KMS-11 (cell line): ENCODE data around the gene RAPGEF5.

Experiments
- H2AFZ ChIP-seq: fragments of 200-600 bp; sonication (generic); 2 replicates; pipeline ENCODE4 v1.6.1; 2016; ENCODE audit warnings: antibody characterized with exemption, mixed run types, low read depth
- H3K27ac ChIP-seq: fragments of 200-600 bp; sonication (generic); 2 replicates; pipeline ENCODE4 v1.6.1; 2016; ENCODE audit warnings: mild to moderate bottlenecking, mixed run types
- H3K27me3 ChIP-seq: fragments of 200-600 bp; sonication (generic); 2 replicates; pipeline ENCODE4 v1.6.1; 2017; ENCODE audit warnings: mild to moderate bottlenecking, low read depth, mixed run types, moderate library complexity; ENCODE audit not compliant: insufficient read depth
- H3K36me3 ChIP-seq: fragments of 200-600 bp; sonication (generic); 2 replicates; pipeline ENCODE4 v1.6.1; 2017; ENCODE audit warnings: mild to moderate bottlenecking, mixed run types; ENCODE audit not compliant: insufficient read depth
- H3K4me1 ChIP-seq: fragments of 200-600 bp; sonication (generic); 2 replicates; pipeline ENCODE4 v1.6.1; 2016; ENCODE audit warnings: mild to moderate bottlenecking, low read depth, mixed run types; ENCODE audit not compliant: poor library complexity, severe bottlenecking
- H3K4me2 ChIP-seq: fragments of 200-600 bp; sonication (generic); 2 replicates; pipeline ENCODE4 v1.7.0; 2016; ENCODE audit warnings: mild to moderate bottlenecking, mixed run types
- H3K4me3 ChIP-seq: fragments of 200-600 bp; sonication (generic); IDR thresholded peaks from 2 replicates; pipeline ENCODE4 v1.6.1; 2017; ENCODE audit warnings: low read depth, low read length, mixed read lengths; ENCODE audit not compliant: insufficient read depth
- H3K79me2 ChIP-seq: fragments of 200-600 bp; sonication (generic); 2 replicates; pipeline ENCODE4 v1.6.1; 2016; ENCODE audit warnings: low read depth, mixed run types; ENCODE audit not compliant: insufficient read depth
- H3K9ac ChIP-seq: fragments of 200-600 bp; sonication (generic); 2 replicates; pipeline ENCODE4 v1.6.1; 2016; ENCODE audit warnings: mild to moderate bottlenecking, mixed run types
- H4K20me1 ChIP-seq: fragments of 200-600 bp; sonication (generic); 2 replicates; pipeline ENCODE4 v1.6.1; 2016; ENCODE audit warnings: mild to moderate bottlenecking, mixed run types; ENCODE audit not compliant: insufficient read depth
- TF ChIP-seq, protein P1 (sequence below): fragments of 200-600 bp; sonication (generic); conservative IDR thresholded peaks from 2 replicates; pipeline ENCODE4 v1.6.1; 2017; ENCODE audit warnings: low read depth, mild to moderate bottlenecking, antibody characterized with exemption, low read length, moderate library complexity, mixed read lengths

The RAPGEF5 gene

DNA sequence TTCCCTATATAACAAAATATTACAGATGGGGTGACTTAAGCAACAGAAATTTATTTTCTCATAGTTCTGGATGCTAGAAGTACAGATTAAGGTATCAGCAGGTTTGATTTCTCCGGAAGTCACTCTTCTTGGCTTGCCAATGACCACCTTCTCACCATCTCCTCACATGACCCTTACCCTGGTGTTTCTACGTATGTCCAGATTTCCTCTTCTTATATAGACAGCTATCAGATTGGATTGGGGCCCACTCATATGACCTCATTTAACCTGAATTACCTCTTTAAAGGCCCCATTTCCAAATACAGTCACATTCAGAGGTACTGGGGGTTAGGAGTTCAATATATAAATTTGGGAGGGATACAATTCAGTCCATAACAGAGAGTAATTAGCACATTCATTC, 17.0 kb upstream of the RAPGEF5 start:
- H3K4me2 ChIP-seq, result no peak overlapping the region
- H3K79me2 ChIP-seq, result no peaks in the 10 kb centered on the region
- H3K4me3 ChIP-seq, result no peak overlapping the region
- H4K20me1 ChIP-seq, result no peaks in the 10 kb centered on the region
- TF ChIP-seq, protein P1, sequence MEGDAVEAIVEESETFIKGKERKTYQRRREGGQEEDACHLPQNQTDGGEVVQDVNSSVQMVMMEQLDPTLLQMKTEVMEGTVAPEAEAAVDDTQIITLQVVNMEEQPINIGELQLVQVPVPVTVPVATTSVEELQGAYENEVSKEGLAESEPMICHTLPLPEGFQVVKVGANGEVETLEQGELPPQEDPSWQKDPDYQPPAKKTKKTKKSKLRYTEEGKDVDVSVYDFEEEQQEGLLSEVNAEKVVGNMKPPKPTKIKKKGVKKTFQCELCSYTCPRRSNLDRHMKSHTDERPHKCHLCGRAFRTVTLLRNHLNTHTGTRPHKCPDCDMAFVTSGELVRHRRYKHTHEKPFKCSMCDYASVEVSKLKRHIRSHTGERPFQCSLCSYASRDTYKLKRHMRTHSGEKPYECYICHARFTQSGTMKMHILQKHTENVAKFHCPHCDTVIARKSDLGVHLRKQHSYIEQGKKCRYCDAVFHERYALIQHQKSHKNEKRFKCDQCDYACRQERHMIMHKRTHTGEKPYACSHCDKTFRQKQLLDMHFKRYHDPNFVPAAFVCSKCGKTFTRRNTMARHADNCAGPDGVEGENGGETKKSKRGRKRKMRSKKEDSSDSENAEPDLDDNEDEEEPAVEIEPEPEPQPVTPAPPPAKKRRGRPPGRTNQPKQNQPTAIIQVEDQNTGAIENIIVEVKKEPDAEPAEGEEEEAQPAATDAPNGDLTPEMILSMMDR, result no peak
- no peak overlapping the region for H3K9ac ChIP-seq
- H3K36me3 ChIP-seq, result no peaks in the 10 kb centered on the region
- no peak overlapping the region for H3K27ac ChIP-seq
- peaks cover 5% of the 10 kb centered on the region for H3K4me1 ChIP-seq
- H3K27me3 ChIP-seq, result no peaks in the 10 kb centered on the region
- H2AFZ ChIP-seq, result no peak overlapping the region

DNA sequence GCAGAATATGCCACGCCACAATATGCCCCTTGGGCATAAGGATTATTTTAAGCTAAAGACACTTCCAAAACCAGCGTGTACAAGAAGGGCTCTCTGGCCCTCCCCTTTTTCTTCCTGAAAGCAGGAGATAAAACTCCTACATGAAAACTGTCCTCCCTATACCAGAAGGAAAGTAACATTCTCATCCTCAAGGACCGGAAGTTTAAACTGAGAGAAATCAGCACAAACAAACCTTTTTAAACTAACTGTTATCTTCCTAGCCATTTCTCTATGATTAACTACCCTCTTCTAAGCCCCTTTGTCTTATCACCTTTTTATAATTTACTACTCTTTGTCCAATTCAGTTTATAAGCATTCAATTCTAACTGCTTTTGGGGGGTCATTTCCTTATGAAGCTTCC, 16.4 kb upstream of the RAPGEF5 start:
- H3K4me1 ChIP-seq, result peaks cover 5% of the 10 kb centered on the region

DNA sequence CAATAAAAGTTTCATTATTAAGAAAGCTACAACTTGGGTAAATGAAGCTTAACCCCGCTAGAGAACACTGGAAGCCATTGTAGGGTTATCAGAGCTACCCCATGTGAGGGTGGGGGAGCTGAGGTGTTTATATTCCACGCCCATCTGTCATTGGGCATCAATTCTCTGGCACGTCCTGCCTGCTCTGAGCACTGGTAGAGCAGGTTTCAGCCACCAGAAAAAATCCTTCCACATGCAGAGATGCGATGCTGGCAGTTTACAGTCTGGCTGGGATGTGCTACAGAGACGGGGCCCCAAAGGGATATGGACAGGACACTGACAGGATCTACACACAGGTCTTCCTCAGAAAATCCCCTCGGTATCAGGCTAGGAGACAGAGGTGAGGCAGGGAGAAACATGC, 15.9 kb upstream of the RAPGEF5 start:
- Histone ChIP-seq H3K36me3 (no peaks in the 10 kb centered on the region), H3K4me1 (peaks cover 5% of the 10 kb centered on the region), H3K9ac (no peak overlapping the region), H4K20me1 (no peaks in the 10 kb centered on the region), H3K27ac (no peak overlapping the region), H3K4me3 (no peak overlapping the region), H2AFZ (no peak overlapping the region), H3K4me2 (no peak overlapping the region), H3K79me2 (no peaks in the 10 kb centered on the region), H3K27me3 (no peaks in the 10 kb centered on the region)
- TF ChIP-seq, protein P1, result no peak

More for the DNA sequence above, 16.4 kb upstream of the RAPGEF5 start:
- Histone ChIP-seq H4K20me1 (no peaks in the 10 kb centered on the region), H3K79me2 (no peaks in the 10 kb centered on the region), H3K36me3 (no peaks in the 10 kb centered on the region), H3K9ac (no peak overlapping the region), H3K4me2 (no peak overlapping the region), H3K27ac (no peak overlapping the region), H2AFZ (no peak overlapping the region), H3K4me3 (no peak overlapping the region), H3K27me3 (no peaks in the 10 kb centered on the region)
- TF ChIP-seq, protein P1, result no peak

DNA sequence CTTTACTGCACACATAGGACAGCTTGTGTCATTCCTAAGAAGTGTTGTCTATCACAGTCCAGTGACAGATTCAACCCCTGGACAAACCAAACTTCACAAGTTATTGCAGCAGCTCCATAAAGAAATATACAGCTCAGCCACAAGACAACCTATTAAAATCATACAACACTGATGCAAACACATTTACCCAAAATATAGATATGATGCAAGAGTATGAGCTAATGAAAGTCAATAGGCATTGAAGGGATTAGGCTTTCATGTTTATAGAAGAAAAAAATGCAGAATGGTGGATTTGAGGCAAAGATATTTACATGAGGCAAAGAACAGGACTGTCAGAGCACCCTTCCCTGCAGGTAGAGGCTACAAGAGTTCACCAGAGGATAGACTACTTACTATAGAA, 14.9 kb upstream of the RAPGEF5 start:
- peaks cover 5% of the 10 kb centered on the region for H3K4me1 ChIP-seq
- no peaks in the 10 kb centered on the region for H4K20me1 ChIP-seq
- no peak overlapping the region for H3K9ac ChIP-seq
- H3K79me2 ChIP-seq, result no peaks in the 10 kb centered on the region
- H3K36me3 ChIP-seq, result no peaks in the 10 kb centered on the region
- no peak overlapping the region for H2AFZ ChIP-seq
- no peak overlapping the region for H3K4me2 ChIP-seq
- no peak overlapping the region for H3K27ac ChIP-seq
- no peak overlapping the region for H3K4me3 ChIP-seq
- H3K27me3 ChIP-seq, result no peaks in the 10 kb centered on the region
- TF ChIP-seq, protein P1, result no peak
